HUES64 (cell line): ENCODE measurements around the gene B4GALT5.

ENCODE experiments used
- H3K27ac ChIP-seq: 2 replicates; pipeline ENCODE4 v1.7.0; 2013; ENCODE audit warnings: low read depth, low read length, inconsistent platforms
- H3K27me3 ChIP-seq: 2 replicates; pipeline ENCODE4 v1.6.1; 2013; ENCODE audit warnings: mild to moderate bottlenecking, low read length; ENCODE audit not compliant: insufficient read depth
- H3K36me3 ChIP-seq: 2 replicates; pipeline ENCODE4 v1.6.1; 2013; ENCODE audit warnings: mild to moderate bottlenecking, low read length; ENCODE audit not compliant: insufficient read depth
- H3K4me1 ChIP-seq: 2 replicates; pipeline ENCODE4 v1.6.1; 2013; ENCODE audit warnings: mild to moderate bottlenecking, low read length, moderate library complexity; ENCODE audit not compliant: insufficient read depth
- H3K4me3 ChIP-seq: 2 replicates; pipeline ENCODE4 v1.5.1; 2013; ENCODE audit warnings: mild to moderate bottlenecking, low read length, moderate library complexity
- H3K9ac ChIP-seq: 2 replicates; pipeline ENCODE4 v1.6.1; 2013; ENCODE audit warnings: mild to moderate bottlenecking, low read depth, low read length
- H3K9me3 ChIP-seq: 2 replicates; pipeline ENCODE4 v1.6.1; 2013; ENCODE audit warnings: low read depth, low read length; ENCODE audit not compliant: insufficient read depth
- WGBS: fragments of 150-250, 120-280 bp; methylation state at CpG from one replicate; pipeline ENCODE4 v1.1.7; 2013; ENCODE audit warnings: missing lambda C conversion rate; 5-methylcytosine and 5-hydroxymethylcytosine counted together

Gene B4GALT5

DNA sequence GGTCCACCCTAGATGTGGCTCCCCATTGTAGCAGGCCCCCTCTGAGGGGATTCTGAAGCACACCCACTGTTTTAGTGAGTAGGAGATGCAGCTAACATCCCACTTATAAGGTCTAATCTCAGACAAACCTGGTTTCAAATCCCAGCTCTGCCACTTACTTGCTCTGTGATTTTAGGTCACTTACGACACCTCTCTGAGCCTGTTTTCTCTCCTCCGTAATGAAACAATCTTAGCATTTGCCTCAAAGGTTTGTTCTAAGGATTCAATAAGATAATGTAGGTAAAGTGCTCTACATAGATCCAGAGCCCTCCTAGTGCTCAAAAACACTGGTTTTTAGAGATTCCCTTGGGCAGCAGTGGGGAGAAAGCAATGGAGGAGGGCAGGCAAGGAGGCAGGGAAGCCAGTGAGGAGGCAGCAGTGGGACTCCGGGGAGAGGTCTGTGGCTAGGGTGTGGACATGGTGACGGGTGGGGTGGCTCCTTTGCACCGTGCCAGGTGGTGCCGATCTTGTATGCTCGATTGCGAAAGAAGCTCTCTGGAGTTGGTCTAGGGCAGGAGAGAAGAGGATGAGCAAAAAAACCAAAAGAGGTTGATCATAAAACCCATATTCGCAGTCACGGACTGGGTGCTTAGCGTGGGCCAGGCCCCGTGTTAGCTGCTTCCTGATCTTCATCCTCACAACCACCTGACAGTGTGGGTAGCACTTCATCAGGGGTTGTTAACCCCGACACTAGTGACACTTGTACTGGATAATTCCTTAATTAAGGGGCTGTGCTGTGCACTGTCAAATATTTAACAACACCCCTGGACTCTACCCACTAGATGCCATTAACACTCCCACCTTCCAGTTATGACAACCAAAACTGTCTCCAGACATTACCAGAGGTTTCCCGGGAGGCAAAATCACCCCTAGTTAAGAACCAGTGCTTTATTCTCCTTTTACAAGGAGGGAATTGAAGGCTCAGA, 129.0 kb downstream of the B4GALT5 start:
- Histone ChIP-seq H3K4me3 (no peak overlapping the region), H3K27me3 (no peaks in the 10 kb centered on the region), H3K4me1 (peaks cover 8% of the 10 kb centered on the region; the same call in 1 of the 2 replicates), H3K36me3 (no peaks in the 10 kb centered on the region), H3K27ac (no peak overlapping the region), H3K9ac (no peak overlapping the region), H3K9me3 (peaks cover 6% of the 10 kb centered on the region)
- 92% methylated on average over 14 of the region's 14 CpGs for WGBS

DNA sequence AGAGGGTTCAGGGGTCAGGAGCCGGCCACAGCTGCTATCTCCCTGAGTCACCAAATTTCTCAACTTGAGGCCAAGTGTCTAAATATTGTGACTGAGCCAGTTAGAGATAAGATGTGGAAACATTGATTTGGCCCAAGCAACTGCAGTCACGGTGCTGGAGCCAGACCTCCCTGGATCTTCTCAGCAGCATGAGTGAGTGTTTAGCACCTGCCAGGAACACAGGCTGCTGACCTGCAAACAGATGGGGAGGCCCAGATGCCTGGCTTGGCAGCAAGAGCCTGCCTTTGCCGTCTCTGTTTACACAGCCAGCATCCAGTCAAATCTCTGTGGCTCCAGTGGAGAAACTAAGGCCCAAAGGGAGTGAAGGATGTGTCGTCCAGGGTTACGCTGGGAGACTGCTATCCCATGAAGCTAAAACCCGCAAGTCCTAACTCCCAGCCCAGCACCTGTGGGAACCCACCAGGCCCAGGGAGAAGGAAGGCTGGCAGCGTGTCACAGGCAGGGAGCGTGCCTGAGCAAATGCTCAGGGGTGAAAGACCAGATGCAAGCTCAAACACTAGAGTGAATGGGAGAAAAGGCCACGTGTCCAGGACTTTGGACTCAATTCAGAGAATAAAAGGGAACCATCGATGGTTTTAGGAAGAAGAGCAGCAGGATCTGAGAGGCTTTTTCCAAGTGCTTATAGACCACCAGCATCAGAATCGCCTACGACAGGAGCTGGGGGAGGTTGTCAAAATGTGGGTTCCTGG, 129.8 kb downstream of the B4GALT5 start:
- WGBS: 89% methylated on average over 12 of the region's 12 CpGs
- Histone ChIP-seq H3K27ac (no peak overlapping the region), H3K9ac (no peak overlapping the region), H3K36me3 (no peaks in the 10 kb centered on the region), H3K27me3 (no peaks in the 10 kb centered on the region), H3K9me3 (peaks cover 6% of the 10 kb centered on the region), H3K4me3 (no peak overlapping the region), H3K4me1 (peaks cover 10% of the 10 kb centered on the region; the same call in 1 of the 2 replicates)

DNA sequence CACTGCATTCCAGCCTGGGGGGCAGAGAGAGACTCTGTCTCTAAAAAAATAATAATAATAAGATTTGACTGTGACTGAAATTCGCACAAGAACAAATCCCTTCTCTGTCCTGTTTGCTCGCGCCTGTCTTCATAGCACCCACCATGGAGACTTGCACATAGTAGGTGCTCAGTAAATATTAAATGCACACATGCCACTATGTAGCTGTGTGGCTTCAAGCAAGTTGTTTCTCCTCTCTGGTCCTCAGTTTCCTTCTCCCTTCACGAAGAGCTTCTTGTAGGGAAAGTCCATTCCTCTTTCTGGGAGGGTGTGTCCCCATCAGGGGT, 130.4 kb downstream of the B4GALT5 start:
- Histone ChIP-seq H3K9me3 (peaks cover 6% of the 10 kb centered on the region), H3K36me3 (no peaks in the 10 kb centered on the region), H3K4me1 (peaks cover 10% of the 10 kb centered on the region; the same call in 1 of the 2 replicates), H3K27me3 (no peaks in the 10 kb centered on the region), H3K4me3 (no peak overlapping the region), H3K9ac (no peak overlapping the region), H3K27ac (no peak overlapping the region)
- WGBS: 86% methylated on average over 4 of the region's 4 CpGs
